WTC11 (cell line): ENCODE measurements around the gene TRIM46.

ENCODE experiments used
- CREB1 ChIP-seq: sonication (generic); formaldehyde crosslinking; IDR thresholded peaks from 2 replicates; pipeline ENCODE4 v1.8.0; 2023; ENCODE audit warnings: mild to moderate bottlenecking, missing genetic modification reagents
- CTCF ChIP-seq: fragments of 200-600 bp; IDR thresholded peaks from 2 replicates; pipeline ENCODE4 v1.8.0; 2022; ENCODE audit warnings: antibody characterized with exemption
- ESRRA ChIP-seq: sonication (generic); formaldehyde crosslinking; IDR thresholded peaks from 2 replicates; pipeline ENCODE4 v1.8.1; 2022; ENCODE audit warnings: mild to moderate bottlenecking, missing genetic modification reagents, borderline replicate concordance
- FOXJ3 ChIP-seq: sonication (generic); formaldehyde crosslinking; IDR thresholded peaks from 2 replicates; pipeline ENCODE4 v1.9.0; 2021; ENCODE audit warnings: missing genetic modification reagents, mild to moderate bottlenecking, borderline replicate concordance
- JUN ChIP-seq: sonication (generic); formaldehyde crosslinking; IDR thresholded peaks from 2 replicates; pipeline ENCODE4 v1.8.0; 2023; ENCODE audit warnings: mild to moderate bottlenecking, missing genetic modification reagents
- MAX ChIP-seq: sonication (generic); formaldehyde crosslinking; IDR thresholded peaks from 2 replicates; pipeline ENCODE4 v1.8.0; 2022; ENCODE audit warnings: mild to moderate bottlenecking, missing genetic modification reagents
- MLX ChIP-seq: sonication (generic); formaldehyde crosslinking; IDR thresholded peaks from 2 replicates; pipeline ENCODE4 v1.8.1; 2023; ENCODE audit warnings: mild to moderate bottlenecking, missing genetic modification reagents, moderate library complexity
- TEAD1 ChIP-seq: sonication (generic); formaldehyde crosslinking; IDR thresholded peaks from 2 replicates; pipeline ENCODE4 v1.8.0; 2022; ENCODE audit warnings: mild to moderate bottlenecking, missing genetic modification reagents
- ZNF423 ChIP-seq: fragments of 250-450 bp; sonication (Bioruptor Pico); IDR thresholded peaks from 2 replicates; pipeline ENCODE4 v2.1.2; 2022; ENCODE audit warnings: mild to moderate bottlenecking, moderate library complexity
- TF ChIP-seq, protein P1 (sequence below): sonication (generic); formaldehyde crosslinking; conservative IDR thresholded peaks from 2 replicates; pipeline ENCODE4 v1.8.1; 2022; ENCODE audit warnings: mild to moderate bottlenecking, missing genetic modification reagents
- TF ChIP-seq, protein P2 (sequence below): fragments of 250-450 bp; sonication (Bioruptor Pico); IDR thresholded peaks from 2 replicates; pipeline ENCODE4 v1.9.0; 2021; ENCODE audit warnings: mild to moderate bottlenecking
- TF ChIP-seq, protein P3 (sequence below): sonication (generic); formaldehyde crosslinking; IDR thresholded peaks from 2 replicates; pipeline ENCODE4 v1.8.1; 2023; ENCODE audit warnings: mild to moderate bottlenecking, missing genetic modification reagents, borderline replicate concordance

DNA sequence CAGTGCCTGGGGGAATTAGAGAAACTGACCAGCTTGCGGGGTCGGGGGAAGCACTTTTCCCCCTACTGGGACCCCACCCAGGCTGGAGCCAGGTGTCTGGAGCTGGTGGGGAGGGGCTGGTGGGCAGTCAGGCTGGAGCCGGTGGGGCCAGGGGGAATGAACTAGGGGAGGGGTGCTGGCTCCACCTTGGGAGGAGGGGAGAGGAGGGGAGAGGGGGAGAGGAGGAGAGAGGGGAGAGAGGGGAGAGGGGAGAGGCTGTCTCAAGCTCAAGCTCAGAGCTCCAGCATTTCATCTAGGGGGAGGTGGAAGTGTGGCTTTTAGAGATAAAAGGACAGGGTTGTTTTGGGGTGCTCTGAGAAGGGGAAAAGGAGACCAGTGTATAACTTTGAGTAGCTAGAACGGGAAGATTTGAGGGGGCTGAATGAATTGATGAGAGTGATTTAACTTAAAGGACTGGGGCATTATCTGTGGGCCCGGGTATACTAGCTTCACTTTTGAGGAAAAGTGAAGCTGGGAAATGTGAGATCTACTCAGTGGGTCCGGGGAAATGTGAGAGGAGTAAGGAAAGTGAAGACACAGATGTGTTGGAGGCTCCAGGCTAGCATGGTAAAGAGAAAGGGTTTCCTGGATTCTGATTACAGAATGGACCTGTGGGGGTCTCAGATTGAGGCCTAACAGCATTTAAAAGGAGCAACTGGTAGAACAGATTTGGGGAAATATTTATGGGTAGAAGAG is 43.2 kb upstream of the TRIM46 start:
- TF ChIP-seq TEAD1 (CRISPR knock-in tag) (no peak), ESRRA (CRISPR knock-in tag) (no peak), CTCF (no peak), MLX (no peak), CREB1 (CRISPR knock-in tag) (no peak), ZNF423 (CRISPR knock-in tag) (no peak), MAX (CRISPR knock-in tag) (no peak), JUN (CRISPR knock-in tag) (no peak), FOXJ3 (no peak)
- TF ChIP-seq, protein P1, sequence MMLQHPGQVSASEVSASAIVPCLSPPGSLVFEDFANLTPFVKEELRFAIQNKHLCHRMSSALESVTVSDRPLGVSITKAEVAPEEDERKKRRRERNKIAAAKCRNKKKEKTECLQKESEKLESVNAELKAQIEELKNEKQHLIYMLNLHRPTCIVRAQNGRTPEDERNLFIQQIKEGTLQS: no peak
- TF ChIP-seq, protein P2, sequence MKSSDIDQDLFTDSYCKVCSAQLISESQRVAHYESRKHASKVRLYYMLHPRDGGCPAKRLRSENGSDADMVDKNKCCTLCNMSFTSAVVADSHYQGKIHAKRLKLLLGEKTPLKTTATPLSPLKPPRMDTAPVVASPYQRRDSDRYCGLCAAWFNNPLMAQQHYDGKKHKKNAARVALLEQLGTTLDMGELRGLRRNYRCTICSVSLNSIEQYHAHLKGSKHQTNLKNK: no peak
- TF ChIP-seq, protein P3, sequence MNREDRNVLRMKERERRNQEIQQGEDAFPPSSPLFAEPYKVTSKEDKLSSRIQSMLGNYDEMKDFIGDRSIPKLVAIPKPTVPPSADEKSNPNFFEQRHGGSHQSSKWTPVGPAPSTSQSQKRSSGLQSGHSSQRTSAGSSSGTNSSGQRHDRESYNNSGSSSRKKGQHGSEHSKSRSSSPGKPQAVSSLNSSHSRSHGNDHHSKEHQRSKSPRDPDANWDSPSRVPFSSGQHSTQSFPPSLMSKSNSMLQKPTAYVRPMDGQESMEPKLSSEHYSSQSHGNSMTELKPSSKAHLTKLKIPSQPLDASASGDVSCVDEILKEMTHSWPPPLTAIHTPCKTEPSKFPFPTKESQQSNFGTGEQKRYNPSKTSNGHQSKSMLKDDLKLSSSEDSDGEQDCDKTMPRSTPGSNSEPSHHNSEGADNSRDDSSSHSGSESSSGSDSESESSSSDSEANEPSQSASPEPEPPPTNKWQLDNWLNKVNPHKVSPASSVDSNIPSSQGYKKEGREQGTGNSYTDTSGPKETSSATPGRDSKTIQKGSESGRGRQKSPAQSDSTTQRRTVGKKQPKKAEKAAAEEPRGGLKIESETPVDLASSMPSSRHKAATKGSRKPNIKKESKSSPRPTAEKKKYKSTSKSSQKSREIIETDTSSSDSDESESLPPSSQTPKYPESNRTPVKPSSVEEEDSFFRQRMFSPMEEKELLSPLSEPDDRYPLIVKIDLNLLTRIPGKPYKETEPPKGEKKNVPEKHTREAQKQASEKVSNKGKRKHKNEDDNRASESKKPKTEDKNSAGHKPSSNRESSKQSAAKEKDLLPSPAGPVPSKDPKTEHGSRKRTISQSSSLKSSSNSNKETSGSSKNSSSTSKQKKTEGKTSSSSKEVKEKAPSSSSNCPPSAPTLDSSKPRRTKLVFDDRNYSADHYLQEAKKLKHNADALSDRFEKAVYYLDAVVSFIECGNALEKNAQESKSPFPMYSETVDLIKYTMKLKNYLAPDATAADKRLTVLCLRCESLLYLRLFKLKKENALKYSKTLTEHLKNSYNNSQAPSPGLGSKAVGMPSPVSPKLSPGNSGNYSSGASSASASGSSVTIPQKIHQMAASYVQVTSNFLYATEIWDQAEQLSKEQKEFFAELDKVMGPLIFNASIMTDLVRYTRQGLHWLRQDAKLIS (CRISPR knock-in tag): no peak
